ENCODE measurements around the gene SPHK2. TPM values are rescaled to one million over a fixed set of nuclear protein-coding genes. Genes with fewer than 3 reads are reported as not detected.

SPHK2 gene
- polyA plus RNA-seq, 1 of the 3 experiments (the other 2 are of a cell fraction) = 14.8 TPM

DNA sequence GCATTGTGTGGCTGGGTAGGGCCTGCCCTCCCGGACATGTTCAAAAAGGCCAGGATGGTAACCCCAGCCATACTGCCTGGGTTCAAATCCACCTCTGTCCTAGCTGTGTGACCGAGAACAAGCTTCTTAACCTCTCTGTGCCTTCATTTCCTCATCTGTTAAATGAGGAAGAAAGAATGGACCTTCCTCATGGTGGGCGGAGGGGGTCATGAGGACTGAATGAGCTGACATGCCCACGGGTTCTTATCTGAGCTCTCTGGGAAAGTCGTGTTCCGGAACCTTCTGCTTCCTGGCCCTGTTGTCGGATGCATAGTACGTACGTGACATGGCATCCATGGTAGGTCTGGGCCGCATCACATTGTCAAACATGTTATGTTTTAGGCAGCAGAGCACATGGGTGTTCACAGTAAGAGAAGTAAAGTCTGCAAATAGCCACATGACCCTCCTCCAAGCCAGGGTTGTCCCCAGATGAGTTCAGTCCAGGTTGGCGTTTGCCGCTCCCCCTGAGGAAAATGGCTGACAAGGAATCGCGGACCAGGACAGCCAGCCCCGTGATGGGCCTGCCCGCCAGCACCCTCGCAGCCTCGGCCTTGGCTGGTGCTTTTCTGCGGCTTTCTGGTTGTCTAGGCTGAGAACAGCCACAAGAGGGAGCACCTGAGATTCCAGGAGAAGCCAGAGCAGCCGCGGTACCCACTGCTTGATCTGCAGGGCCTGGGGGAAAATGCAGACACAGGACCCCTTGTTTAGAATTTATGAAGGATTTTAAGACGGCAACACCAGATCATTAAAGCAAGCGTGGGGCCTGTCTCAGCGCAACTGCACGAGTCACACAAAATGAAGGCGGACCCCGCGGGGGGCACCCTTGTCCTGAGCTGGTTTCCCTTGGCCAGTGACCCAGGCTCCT lies 55.9 kb downstream of the SPHK2 start (continued):
- no peak for TF ChIP-seq ZBTB33 (IDR thresholded peaks at IDR 0.05; ENCODE audit: borderline replicate concordance, low read depth)

- ChIA-PET CTCF (interaction anchor here (0.8 to 3.7 kb wide), 10 partner anchors 17 to 294 kb away, joined by 3 to 35 read pairs (median 7); partner anchors contain the start of gene CA11), POLR2A (no interaction called here)
- no peaks in the 10 kb centered on the region for H3K36me3 ChIP-seq (replicated peaks in 1 of 2; ENCODE audit: control insufficient read depth in 1 of 2, insufficient read depth in 2 of 2, low read length in 1 of 2)
- H4K20me1 ChIP-seq (ENCODE audit: insufficient read depth) = no peaks in the 10 kb centered on the region
- H3K9me2 ChIP-seq = no peaks in the 10 kb centered on the region
- peaks cover 0 to 8% of the 10 kb centered on the region in 2 experiments; a peak in 1 of 4 replicates for H3K4me1 ChIP-seq (ENCODE audit: control insufficient read depth in 1 of 2, insufficient read depth in 2 of 2, low read depth in 1 of 2, low read length in 1 of 2)
- no peak overlapping the region for H3K4me3 ChIP-seq (ENCODE audit: low read depth in 2 of 2, low read length in 1 of 2)
- H3K9ac ChIP-seq = no peak overlapping the region
- H3K79me2 ChIP-seq (ENCODE audit: insufficient read depth) = no peaks in the 10 kb centered on the region
- H3F3A ChIP-seq (replicated peaks; ENCODE audit: insufficient read depth) = no peaks in the 10 kb centered on the region
- TF ChIP-seq EZH2phosphoT487 (IDR thresholded peaks at IDR 0.05; ENCODE audit: borderline replicate concordance, low read depth) (no peak), TEAD4 (IDR thresholded peaks at IDR 0.05; ENCODE audit: borderline replicate concordance, insufficient read depth) (no peak), IRF3 (IDR thresholded peaks at IDR 0.05; ENCODE audit: low read depth, low read length) (no peak), FOXM1 (IDR thresholded peaks at IDR 0.05; ENCODE audit: low read depth) (no peak), REST (IDR thresholded peaks at IDR 0.05; ENCODE audit: low read depth, low read length) (no peak), ELF1 (IDR thresholded peaks at IDR 0.05) (no peak), ZBTB33 (IDR thresholded peaks at IDR 0.05; ENCODE audit: borderline replicate concordance, low read depth) (no peak), FOSL2 (IDR thresholded peaks at IDR 0.05; ENCODE audit: borderline replicate concordance, low read depth) (no peak), GABPA (IDR thresholded peaks at IDR 0.05; ENCODE audit: low read depth) (no peak), RFX5 (IDR thresholded peaks at IDR 0.05; ENCODE audit: low read length) (no peak), USF2 (IDR thresholded peaks at IDR 0.05; ENCODE audit: borderline replicate concordance, low read depth, low read length) (no peak), YY1 (IDR thresholded peaks at IDR 0.05; ENCODE audit: low read depth) (no peak), MXI1 (IDR thresholded peaks at IDR 0.05; ENCODE audit: low read depth, low read length) (no peak), CHD2 (IDR thresholded peaks at IDR 0.05; ENCODE audit: low read length, partially characterized antibody) (no peak), RAD21 (IDR thresholded peaks at IDR 0.05; ENCODE audit: low read length) (no peak), RXRA (IDR thresholded peaks at IDR 0.05; ENCODE audit: borderline replicate concordance, low read depth) (no peak), RCOR1 (IDR thresholded peaks at IDR 0.05; ENCODE audit: low read length) (no peak), SIN3A (IDR thresholded peaks at IDR 0.05; ENCODE audit: borderline replicate concordance, low read depth, low read length) (no peak)
- H2AFZ ChIP-seq (ENCODE audit: low read depth) = no peak overlapping the region
- WGBS (ENCODE audit: low lambda C conversion rate) = 84% methylated on average over 17 of the region's 17 CpGs
- H3K27ac ChIP-seq (ENCODE audit: low read depth in 2 of 2, low read length in 1 of 2) = no peak overlapping the region
- H3K9me3 ChIP-seq = no peaks in the 10 kb centered on the region
- no peak for DNase-seq
- H3K27me3 ChIP-seq (ENCODE audit: insufficient read depth) = no peaks in the 10 kb centered on the region
- no peak overlapping the region for H3K4me2 ChIP-seq
Measured at GRCh38 chr19:48676487-48676886, 57.2 kb downstream of the SPHK2 start.

Measured in SK-N-SH (cell line).